ENCODE measurements around the gene SCN10A.

GRCh38 chr3:38805765-38806386 lies 10.1 kb downstream of the SCN10A start:
- no peak for TF ChIP-seq CTCF (IDR thresholded peaks at IDR 0.05; ENCODE audit: low read depth, low read length)
- no peak for TF ChIP-seq POLR2A (IDR thresholded peaks at IDR 0.05; ENCODE audit: extremely low read depth, insufficient read length)
